ENCODE results near the gene PCDH9.
"Not testable (repeated sequence)": the region's sequence is repeated elsewhere in the genome, so short reads cannot be mapped to it uniquely, and the experiment has no call there.

PCDH9 gene

DNA sequence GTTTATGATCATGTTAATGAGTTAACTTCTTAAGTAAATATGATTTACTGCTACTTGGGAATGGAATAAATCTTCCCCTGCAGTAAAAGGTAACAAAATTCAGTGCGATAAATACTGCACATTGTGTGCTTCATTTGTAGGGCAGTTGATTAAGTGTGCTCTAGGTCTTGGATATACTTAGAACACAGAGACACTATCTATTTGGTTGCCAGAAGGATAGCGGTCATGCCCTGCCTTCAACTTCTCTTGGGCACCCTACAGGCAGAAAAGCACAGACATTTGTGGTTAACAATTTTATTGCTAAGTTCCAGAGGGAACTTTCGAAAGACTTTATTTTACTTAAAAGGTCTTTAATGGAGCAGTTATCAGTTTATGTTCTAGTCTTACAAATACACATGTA lies 605.8 kb downstream of the PCDH9 start:
- Histone ChIP-seq H3F3A (ENCODE audit: insufficient read depth, low read length) (no peaks in the 10 kb centered on the region), H4K20me1 (ENCODE audit: insufficient read depth, low read length) (no peaks in the 10 kb centered on the region), H3K9me3 (ENCODE audit: low read length) (peaks cover 6% of the 10 kb centered on the region; the same call in 1 of the 2 replicates), H3K36me3 (ENCODE audit: insufficient read depth, low read length) (no peaks in the 10 kb centered on the region), H3K4me1 (ENCODE audit: insufficient read depth, low read length, severe bottlenecking) (no peaks in the 10 kb centered on the region), H3K4me3 (ENCODE audit: low read depth, low read length, poor library complexity, severe bottlenecking) (no peak overlapping the region), H3K79me2 (ENCODE audit: insufficient read depth, low read length) (no peaks in the 10 kb centered on the region), H3K4me2 (ENCODE audit: low read length) (no peak overlapping the region), H3K9me2 (ENCODE audit: low read depth, low read length) (no peaks in the 10 kb centered on the region), H3K27me3 (ENCODE audit: insufficient read depth, low read length) (no peaks in the 10 kb centered on the region), H2AFZ (ENCODE audit: low read length) (peak overlapping the region; percentile 40; the same call in 1 of the 2 replicates), H3K27ac (ENCODE audit: low read depth, low read length, poor library complexity, severe bottlenecking) (no peak overlapping the region), H3K9ac (ENCODE audit: low read length) (no peak overlapping the region)
- no peak for TF ChIP-seq EZH2 (IDR thresholded peaks at IDR 0.05; ENCODE audit: borderline replicate concordance, low read length)
- TF ChIP-seq, protein P1, sequence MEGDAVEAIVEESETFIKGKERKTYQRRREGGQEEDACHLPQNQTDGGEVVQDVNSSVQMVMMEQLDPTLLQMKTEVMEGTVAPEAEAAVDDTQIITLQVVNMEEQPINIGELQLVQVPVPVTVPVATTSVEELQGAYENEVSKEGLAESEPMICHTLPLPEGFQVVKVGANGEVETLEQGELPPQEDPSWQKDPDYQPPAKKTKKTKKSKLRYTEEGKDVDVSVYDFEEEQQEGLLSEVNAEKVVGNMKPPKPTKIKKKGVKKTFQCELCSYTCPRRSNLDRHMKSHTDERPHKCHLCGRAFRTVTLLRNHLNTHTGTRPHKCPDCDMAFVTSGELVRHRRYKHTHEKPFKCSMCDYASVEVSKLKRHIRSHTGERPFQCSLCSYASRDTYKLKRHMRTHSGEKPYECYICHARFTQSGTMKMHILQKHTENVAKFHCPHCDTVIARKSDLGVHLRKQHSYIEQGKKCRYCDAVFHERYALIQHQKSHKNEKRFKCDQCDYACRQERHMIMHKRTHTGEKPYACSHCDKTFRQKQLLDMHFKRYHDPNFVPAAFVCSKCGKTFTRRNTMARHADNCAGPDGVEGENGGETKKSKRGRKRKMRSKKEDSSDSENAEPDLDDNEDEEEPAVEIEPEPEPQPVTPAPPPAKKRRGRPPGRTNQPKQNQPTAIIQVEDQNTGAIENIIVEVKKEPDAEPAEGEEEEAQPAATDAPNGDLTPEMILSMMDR (IDR thresholded peaks at IDR 0.05; ENCODE audit: low read length) = no peak

DNA sequence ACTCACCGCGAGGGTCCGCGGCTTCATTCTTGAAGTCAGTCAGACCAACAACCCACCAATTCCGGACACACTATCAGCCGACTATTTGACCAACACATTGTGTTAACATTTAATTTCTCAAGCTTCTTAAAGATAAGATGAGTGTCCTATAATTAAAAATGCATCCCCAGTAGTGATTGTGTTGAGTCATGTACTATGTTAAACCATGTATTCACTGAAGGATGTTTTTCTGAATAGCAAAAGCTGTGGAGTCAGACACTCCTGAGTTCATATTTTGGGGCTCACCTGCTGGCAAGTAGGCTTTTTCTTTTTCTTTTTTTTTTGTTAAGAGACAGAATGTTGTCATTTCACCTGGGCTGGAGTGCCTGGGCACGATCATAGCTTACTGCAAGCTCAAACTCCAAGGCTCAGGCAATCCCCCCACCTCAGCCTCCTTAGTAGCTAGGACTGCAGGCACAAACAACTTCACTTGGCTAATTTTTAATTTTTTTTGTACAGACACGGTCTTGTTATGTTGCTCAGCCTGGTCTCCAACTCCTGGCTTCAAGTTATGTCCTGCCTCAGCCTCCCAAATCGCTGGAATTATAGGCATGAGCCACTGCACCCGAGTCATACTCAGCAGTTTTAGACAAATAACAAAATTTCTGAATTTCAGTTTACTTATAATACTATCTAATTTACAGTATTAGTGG lies 606.9 kb downstream of the PCDH9 start:
- H3K9me3 ChIP-seq (ENCODE audit: low read length) = 0 out of 2 replicates have a peak, but pooled peaks cover 2% of the 10 kb centered on the region
- H3F3A ChIP-seq (ENCODE audit: insufficient read depth, low read length) = no peaks in the 10 kb centered on the region
- no peak overlapping the region for H3K27ac ChIP-seq (ENCODE audit: low read depth, low read length, poor library complexity, severe bottlenecking)
- H3K36me3 ChIP-seq (ENCODE audit: insufficient read depth, low read length) = no peaks in the 10 kb centered on the region
- TF ChIP-seq EZH2 (IDR thresholded peaks at IDR 0.05; ENCODE audit: borderline replicate concordance, low read length) = no peak
- TF ChIP-seq, protein P1 (IDR thresholded peaks at IDR 0.05; ENCODE audit: low read length) = no peak
- H3K27me3 ChIP-seq (ENCODE audit: insufficient read depth, low read length) = no peaks in the 10 kb centered on the region
- no peaks in the 10 kb centered on the region for H3K79me2 ChIP-seq (ENCODE audit: insufficient read depth, low read length)
- H3K9ac ChIP-seq (ENCODE audit: low read length) = no peak overlapping the region
- no peaks in the 10 kb centered on the region for H3K4me1 ChIP-seq (ENCODE audit: insufficient read depth, low read length, severe bottlenecking)
- H3K9me2 ChIP-seq (ENCODE audit: low read depth, low read length) = no peaks in the 10 kb centered on the region
- no peak overlapping the region for H3K4me3 ChIP-seq (ENCODE audit: low read depth, low read length, poor library complexity, severe bottlenecking)
- H3K4me2 ChIP-seq (ENCODE audit: low read length) = no peak overlapping the region
- no peak overlapping the region for H2AFZ ChIP-seq (ENCODE audit: low read length)
- no peaks in the 10 kb centered on the region for H4K20me1 ChIP-seq (ENCODE audit: insufficient read depth, low read length)

DNA sequence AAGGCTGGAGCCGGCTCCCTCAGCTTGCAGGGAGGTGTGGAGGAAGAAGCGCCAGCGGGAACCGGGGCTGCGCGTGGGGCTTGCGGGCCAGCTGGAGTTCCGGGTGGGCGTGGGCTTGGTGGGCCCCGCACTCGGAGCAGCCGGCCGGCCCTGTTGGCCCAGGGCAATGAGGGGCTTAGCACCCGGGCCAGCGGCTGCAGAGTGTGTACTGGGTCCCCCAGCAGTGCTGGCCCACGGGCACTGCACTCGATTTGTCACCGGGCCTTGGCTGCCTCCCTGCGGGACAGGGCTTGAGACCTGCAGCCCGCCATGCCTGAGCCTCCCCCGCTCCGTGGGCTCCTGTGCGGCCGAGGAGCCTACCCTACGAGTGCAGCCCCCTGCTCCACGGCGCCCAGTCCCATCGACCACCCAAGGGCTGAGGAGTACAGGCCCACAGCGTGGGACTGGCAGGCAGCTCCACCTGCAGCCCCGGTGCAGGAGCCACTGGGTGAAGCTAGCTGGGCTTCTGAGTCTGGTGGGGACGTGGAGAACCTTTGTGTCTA lies 608.2 kb downstream of the PCDH9 start:
- H3K4me1 ChIP-seq (ENCODE audit: insufficient read depth, low read length, severe bottlenecking); H3F3A ChIP-seq (ENCODE audit: insufficient read depth, low read length); H3K9ac ChIP-seq (ENCODE audit: low read length); H3K9me2 ChIP-seq (ENCODE audit: low read depth, low read length); H3K9me3 ChIP-seq (ENCODE audit: low read length); H3K27ac ChIP-seq (ENCODE audit: low read depth, low read length, poor library complexity, severe bottlenecking); H3K27me3 ChIP-seq (ENCODE audit: insufficient read depth, low read length); H3K4me3 ChIP-seq (ENCODE audit: low read depth, low read length, poor library complexity, severe bottlenecking); H3K36me3 ChIP-seq (ENCODE audit: insufficient read depth, low read length); H3K4me2 ChIP-seq (ENCODE audit: low read length); H2AFZ ChIP-seq (ENCODE audit: low read length); H3K79me2 ChIP-seq (ENCODE audit: insufficient read depth, low read length); H4K20me1 ChIP-seq (ENCODE audit: insufficient read depth, low read length): not testable (repeated sequence)

DNA sequence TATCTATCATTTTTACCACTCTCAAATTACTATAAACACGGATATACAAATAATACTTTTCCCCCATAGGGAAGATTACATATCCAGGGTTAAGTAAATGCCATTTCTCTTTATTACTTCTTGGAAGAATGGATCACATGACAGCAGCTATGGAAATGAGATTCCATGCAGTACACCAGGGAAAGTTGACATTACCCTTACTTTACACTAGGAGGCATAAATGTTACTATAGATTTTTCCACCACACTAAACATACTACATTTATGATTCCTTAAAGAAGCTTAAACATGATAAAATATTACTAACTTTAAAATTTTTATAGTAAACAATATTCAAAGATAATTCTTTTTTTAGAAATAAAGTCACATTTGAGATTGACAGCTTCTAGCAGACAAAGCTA lies 611.4 kb downstream of the PCDH9 start:
- H3K4me3 ChIP-seq (ENCODE audit: low read depth, low read length, poor library complexity, severe bottlenecking) = no peak overlapping the region
- H3K36me3 ChIP-seq (ENCODE audit: insufficient read depth, low read length) = no peaks in the 10 kb centered on the region
- no peaks in the 10 kb centered on the region for H4K20me1 ChIP-seq (ENCODE audit: insufficient read depth, low read length)
- H3K9me2 ChIP-seq (ENCODE audit: low read depth, low read length) = no peaks in the 10 kb centered on the region
- H3K4me2 ChIP-seq (ENCODE audit: low read length) = no peak overlapping the region
- no peak for TF ChIP-seq EZH2 (IDR thresholded peaks at IDR 0.05; ENCODE audit: borderline replicate concordance, low read length)
- TF ChIP-seq, protein P1 (IDR thresholded peaks at IDR 0.05; ENCODE audit: low read length) = peak; percentile 45
- peaks cover 10% of the 10 kb centered on the region; the same call in 1 of the 2 replicates for H3K9me3 ChIP-seq (ENCODE audit: low read length)
- H2AFZ ChIP-seq (ENCODE audit: low read length) = no peak overlapping the region
- no peaks in the 10 kb centered on the region for H3K79me2 ChIP-seq (ENCODE audit: insufficient read depth, low read length)
- H3K4me1 ChIP-seq (ENCODE audit: insufficient read depth, low read length, severe bottlenecking) = no peaks in the 10 kb centered on the region
- H3K9ac ChIP-seq (ENCODE audit: low read length) = no peak overlapping the region
- no peaks in the 10 kb centered on the region for H3K27me3 ChIP-seq (ENCODE audit: insufficient read depth, low read length)
- H3K27ac ChIP-seq (ENCODE audit: low read depth, low read length, poor library complexity, severe bottlenecking) = no peak overlapping the region
- H3F3A ChIP-seq (ENCODE audit: insufficient read depth, low read length) = no peaks in the 10 kb centered on the region

Measured in OCI-LY1 (cell line).